GM11168 (cell line): ENCODE measurements around the gene DNAJC1.

Experiments used
- in situ Hi-C: fragments of 300-500 bp; cut with MboI; formaldehyde crosslinking; loops from one replicate; pipeline ENCODE4 v1.12.0; 2022; ENCODE audit warnings: low sequenced_read_pairs; ENCODE audit not compliant: unreplicated experiment

The DNAJC1 gene

DNA sequence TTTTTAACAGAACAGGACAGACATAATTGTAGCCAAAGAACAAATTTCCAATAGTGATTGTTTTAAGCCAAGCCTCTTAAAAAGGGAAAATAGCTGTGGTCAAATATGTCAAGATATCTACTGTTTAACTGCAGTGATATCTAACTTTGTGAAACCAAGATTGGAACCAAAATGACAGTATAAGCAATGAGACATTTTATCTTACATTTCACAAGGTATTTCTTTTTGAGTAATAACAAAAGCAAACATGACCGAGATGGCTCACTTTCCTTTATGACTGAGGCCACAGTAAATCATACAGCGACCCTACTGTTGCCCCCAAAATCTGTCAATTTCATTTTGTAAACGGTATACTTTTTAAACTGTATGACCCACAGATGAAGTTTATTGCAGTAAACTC is 253.7 kb downstream of the DNAJC1 start:
- in situ Hi-C loops = loop anchor here (25.0 kb wide), 1 partner anchor 462 kb away; no protein-coding TSS in a partner anchor

DNA sequence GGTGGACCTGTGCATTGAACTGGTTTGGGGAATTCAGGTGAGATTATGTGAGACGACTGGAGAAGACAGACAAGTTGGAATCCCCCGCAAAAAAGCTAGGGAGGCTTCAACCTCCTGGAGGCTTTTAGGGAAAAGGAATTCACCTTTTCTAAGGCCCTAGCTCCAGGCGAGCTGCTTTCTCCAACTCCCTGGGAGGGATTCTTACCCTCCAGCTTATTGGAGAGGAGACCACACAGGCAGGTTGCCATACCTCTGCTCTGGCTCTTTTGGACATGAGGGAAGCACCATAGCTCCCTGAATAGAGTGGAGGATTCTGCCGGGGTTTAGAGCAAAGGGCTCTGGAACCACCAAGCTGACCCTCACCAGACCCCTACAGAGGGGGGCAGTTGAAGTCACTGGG is 255.7 kb downstream of the DNAJC1 start:
- in situ Hi-C loops = loop anchor here (25.0 kb wide), 1 partner anchor 461 kb away; no protein-coding TSS in a partner anchor

DNA sequence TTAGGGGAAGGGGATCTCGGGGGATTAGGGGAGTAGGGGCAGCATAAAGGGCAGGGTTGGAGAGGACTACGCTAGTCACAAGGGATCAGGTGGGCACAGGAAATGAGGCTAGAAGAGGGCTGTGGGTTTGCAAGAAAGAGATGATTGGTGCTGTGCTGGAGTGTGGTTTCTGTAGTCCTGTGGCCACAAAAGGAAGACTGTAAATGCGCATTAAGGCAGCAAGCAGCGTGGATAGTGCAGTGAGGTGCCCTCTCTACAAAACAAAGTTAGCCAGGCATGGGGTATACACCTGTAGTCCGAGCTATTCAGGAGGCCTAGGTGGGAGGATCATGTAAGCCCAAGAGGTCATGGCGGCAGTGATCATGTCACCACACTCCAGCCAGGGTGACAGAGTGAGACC is 257.4 kb downstream of the DNAJC1 start:
- in situ Hi-C loops = loop anchor here (25.0 kb wide), 1 partner anchor 459 kb away; no protein-coding TSS in a partner anchor

DNA sequence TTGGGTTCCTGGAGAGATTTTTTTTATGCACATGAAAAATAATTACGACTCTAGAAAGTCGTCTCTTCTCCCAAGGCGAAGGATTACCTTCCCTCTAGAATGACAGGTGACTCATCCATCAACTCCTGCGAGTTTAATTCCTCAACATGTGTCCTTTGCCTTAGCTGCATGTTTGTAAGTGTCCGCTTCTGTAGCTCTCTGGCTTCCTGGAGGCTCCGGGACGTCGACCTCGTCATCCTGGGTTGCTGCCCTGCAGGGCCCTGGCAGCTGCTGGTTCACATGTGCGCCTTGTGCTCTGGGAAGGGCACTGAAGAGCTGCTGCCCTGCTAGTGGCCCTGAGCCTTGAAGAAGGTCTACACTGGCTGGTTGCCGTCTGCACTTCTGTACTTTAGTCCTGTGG is 259.3 kb downstream of the DNAJC1 start:
- in situ Hi-C loops = loop anchor here (25.0 kb wide), 1 partner anchor 457 kb away; no protein-coding TSS in a partner anchor

DNA sequence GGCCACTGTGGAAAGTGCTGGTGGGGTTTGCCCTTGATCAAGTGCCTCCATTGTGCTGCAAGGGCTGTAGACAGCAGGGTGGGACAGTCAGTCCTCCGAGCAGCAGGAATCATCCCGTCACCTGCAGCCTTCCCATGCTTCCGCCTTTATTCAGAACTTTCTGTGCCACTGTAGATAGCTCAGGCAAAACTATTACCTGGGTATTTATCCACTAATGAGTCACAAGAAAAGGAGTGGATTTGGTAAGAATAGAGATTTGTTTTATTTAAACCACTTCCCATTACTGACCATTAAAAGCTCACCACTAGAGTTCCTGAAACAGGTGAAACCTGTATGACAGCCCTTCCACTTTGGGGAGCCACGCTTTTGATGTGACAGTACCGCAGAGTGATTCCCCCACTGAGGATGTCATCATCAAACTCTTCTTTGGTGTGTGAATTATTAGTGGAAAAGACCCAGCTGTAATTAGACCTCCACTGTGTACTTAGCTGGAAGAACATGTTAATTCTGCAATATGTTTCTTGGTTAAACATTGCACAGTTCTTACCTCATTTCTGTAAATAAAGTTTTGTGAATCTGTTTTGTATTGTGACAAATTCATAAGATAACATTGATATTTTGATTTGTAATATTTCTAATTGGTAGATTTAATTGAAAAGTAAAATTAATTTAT is 260.7 kb downstream of the DNAJC1 start:
- in situ Hi-C loops = loop anchor here (25.0 kb wide), 1 partner anchor 456 kb away; no protein-coding TSS in a partner anchor

DNA sequence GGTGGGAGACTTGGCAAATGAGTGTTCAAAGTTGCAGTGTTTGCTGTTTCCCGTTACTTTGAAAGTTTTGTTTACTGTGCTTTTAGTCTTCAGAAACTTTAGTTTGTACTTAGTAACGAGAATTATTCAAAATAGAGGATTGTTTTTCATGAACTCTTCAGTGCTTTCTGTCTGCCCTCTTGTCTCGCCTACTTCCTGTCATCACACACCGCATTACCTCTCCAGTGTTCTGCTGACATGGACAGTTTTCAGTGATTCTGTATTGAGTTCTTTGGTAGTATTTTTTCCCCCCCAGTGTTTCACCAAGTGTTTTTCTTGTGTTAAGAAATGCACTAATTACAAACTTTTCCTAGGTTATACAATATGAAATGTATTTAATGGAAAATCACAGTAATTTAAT is 262.5 kb downstream of the DNAJC1 start:
- in situ Hi-C loops = loop anchor here (25.0 kb wide), 1 partner anchor 454 kb away; no protein-coding TSS in a partner anchor

DNA sequence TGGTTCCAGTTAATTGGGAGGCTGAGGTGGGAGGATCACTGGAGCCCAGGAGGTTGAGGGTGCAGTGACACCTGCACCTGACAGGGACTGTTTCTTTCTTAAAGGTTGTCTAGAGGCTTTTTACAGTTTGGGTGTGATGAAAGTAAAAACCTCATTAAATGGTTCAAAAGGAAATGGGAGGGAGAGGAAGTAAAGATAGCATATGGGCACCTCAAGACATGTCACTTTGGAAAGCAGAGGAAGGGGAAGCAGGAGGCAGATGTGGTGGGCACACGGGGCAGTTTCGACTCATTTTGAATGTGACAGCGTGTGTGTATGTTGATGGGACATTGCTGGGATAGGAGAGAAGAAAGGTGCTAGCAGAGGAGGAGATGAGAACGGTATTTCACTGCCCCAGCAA is 266.4 kb downstream of the DNAJC1 start:
- in situ Hi-C loops = loop anchor here (25.0 kb wide), 1 partner anchor 450 kb away; no protein-coding TSS in a partner anchor

DNA sequence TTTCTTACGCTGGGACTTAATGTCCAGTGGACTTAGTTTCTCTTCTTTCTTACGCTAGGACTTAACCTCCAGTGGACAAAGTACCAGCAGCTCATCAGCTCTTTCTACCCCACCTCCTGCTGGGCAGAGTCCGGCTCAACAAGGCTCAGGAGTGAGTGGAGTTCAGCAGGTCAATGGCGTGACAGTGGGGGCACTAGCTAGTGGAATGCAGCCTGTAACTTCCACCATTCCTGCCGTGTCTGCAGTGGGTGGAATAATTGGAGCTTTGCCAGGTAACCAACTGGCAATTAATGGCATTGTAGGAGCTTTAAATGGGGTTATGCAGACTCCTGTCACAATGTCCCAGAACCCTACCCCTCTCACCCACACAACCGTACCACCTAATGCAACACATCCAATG is 269.8 kb downstream of the DNAJC1 start:
- in situ Hi-C loops = loop anchor here (25.0 kb wide), 1 partner anchor 446 kb away; no protein-coding TSS in a partner anchor

DNA sequence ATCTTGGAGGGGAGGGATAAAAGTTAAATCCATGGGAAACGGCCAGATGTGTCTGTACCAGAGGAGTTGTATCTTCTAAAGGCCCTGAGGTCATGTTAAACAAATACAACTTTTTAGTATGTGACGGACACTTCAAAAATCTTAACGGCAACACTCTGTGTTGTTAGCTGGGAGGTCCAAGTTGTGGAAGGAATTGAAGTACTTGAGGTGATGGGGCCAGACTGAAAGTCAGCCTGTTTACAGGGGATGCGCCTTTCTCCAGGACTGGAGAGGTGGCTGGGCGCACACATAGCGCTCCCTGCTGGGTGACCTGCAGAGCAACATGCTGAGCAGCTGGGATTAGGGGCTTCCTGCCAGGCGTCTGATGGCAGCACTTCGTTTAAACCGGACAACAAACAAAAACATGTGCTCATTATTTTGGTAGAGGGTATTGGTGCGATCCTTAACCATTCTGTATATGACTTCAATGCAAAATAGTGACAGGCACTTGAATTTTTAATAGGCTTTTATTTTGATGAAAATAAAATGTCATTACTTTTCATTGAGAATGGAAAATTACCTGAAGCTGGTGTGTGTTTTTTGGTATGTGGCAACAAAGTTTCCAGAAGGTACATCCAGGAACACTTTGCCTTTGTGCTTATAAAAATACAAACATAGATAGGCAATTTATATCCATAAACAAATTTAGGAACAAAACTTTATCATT is 271.3 kb downstream of the DNAJC1 start:
- in situ Hi-C loops = loop anchor here (25.0 kb wide), 1 partner anchor 445 kb away; no protein-coding TSS in a partner anchor

DNA sequence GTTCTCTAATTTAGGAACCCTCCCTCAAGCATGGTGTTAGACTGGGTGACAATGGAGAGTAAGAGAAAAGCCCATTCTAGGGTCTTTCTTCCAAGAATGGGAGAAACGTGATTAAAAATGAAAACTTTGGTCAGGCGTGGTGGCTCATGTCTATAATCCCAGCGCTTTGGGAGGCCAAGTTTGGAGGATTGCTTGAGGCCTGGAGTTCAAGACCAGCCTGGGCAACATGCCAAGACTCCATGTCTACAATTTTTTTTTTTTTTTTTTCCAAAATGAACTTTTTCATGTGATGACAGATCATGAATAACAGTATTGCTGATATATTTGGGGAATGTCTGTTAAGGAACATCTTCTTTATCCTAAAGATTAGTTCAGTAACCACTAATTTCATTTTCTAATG is 274.9 kb downstream of the DNAJC1 start:
- in situ Hi-C loops = loop anchor here (10.0 to 25.0 kb wide), 2 partner anchors 234 to 441 kb away; no protein-coding TSS in a partner anchor

DNA sequence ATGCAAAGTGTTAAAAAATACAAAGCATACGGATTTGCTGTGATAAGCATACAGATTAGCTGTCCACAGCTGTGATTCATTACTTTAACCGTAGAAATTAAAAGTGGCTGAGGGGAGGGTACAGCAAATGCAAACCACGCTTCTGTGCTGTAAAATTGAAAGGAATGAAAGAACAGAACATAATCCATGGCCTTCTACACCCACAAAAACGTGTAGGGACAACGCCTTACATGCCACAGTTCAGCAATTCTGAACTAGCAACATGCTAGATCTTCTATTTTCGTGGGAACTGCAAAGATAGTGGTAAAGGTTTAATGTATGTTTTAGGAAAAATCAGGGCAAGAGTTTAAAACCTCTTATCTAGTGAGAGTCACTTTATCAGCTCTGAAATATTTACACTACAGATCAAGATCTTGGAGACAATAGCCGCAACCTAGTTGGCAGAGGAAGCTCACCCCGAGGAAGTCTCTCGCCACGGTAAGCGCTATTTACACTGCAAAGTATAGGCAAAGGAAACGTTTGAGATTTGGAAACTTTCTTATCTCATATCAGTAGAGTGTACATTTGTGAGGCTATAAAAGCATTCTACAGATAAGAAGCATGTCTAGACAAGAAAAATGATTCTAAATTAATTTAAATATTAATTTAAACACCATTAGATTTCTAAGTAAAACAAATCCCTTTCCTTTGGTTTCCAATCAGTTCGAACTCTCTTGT is 275.9 kb downstream of the DNAJC1 start:
- in situ Hi-C loops = loop anchor here (10.0 to 25.0 kb wide), 2 partner anchors 233 to 440 kb away; no protein-coding TSS in a partner anchor

DNA sequence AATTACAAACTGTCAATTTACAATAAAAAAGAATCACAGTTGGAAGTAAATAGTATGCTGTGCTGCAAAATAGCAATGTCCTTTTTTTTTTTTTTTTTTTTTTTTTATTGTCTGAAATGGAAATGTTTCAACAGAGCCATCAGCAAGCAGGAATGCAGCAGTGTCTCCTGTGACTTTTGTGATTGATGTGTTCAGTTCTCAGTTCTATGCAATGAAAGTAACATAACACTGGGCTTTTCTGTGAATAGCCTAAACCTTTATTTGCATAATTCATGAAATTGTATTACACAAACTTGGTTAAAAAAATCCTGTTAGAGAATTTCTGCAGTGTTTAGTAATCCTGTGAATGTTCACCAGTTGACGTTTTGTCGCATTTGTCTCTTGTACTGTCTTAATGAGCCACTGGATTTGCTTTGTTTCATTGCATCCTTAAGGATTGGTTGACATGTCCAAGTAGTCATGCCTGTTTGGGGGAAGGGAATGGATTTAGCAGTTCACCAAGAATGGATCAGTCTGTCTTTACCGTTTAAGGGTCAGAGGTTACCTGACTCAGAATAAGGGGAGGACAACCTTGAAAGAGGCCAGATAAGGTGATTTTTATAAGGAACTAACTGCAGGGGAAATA is 276.8 kb downstream of the DNAJC1 start:
- in situ Hi-C loops = loop anchor here (10.0 to 25.0 kb wide), 2 partner anchors 232 to 439 kb away; no protein-coding TSS in a partner anchor

DNA sequence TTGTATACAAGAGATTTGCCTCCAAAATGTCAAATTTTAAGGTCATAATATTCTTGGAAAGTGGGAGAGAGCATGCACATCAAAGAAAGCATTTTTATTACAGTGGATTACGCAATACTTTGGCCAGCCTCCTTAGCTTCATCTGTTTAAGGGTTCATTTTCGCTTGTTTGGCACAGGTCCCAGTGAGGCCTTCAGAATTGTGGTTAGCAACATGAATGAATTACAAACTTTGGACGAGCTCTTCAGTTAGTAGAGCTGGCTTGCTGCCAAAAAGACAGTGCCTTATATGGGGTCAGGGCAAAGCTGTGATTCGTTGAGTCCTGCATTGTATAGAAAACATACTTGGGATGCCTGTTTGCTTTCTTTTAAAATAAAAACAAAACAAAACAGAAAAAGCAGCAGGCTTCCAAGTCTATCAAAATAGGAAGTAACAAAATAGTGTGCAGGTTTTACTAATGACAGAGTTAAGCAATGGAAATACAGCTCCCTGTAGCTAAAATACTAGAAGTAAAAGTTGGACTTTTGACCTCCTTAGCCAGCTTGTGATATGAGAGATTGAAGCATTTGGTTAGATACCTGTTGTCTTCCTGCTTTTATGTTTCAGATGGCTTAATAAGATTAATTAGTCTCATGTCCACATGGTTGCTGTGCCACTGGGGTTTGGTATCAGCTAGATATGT is 278.7 kb downstream of the DNAJC1 start:
- in situ Hi-C loops = loop anchor here (10.0 to 25.0 kb wide), 2 partner anchors 230 to 438 kb away; no protein-coding TSS in a partner anchor

DNA sequence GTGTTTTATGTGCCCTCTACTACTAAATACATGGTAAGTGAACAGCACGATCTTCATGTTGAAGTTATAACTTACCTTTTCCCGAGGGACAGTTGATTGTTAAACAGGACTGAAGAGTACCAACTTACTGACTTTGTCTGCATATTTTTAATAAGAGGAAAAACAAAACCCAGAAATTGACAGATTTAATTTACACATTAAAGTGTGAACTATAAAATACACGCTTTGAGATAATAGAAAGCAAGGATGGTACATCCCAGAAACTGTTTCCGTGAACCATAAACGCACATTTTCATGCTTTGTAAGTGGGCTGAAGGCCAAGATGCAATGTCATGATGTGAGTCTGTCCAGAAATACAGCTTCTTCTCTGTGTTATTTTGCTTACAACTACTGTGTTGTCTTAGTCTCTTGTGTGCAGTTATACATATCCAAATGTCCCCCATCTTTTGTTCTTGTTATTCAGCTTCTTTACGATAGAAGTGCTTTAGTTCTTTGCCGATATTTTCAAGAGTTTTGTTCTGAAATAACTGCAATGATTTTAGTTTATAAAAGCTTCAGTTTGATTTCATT is 279.4 kb downstream of the DNAJC1 start:
- in situ Hi-C loops = loop anchor here (10.0 kb wide), 1 partner anchor 229 kb away; no protein-coding TSS in a partner anchor

DNA sequence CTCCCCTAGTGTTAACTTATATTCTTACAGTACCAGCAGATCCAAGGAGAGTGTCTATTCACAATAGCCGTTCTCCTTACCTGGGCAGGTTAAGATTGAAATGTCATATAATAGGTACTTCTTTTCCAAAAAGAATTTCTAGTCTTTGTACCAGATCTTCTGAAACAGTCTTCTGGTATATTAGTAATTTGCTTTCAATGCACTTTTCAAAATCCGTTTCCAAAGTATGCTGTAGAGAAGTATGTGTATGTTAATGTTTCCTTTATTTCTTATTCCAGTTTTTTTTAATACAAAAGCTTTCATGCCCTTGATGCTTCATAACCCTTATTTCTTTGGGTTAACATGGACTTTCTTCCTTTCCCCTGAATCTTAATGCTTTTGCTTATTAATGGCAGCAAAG is 281.3 kb downstream of the DNAJC1 start:
- in situ Hi-C loops = loop anchor here (10.0 kb wide), 1 partner anchor 227 kb away; no protein-coding TSS in a partner anchor

DNA sequence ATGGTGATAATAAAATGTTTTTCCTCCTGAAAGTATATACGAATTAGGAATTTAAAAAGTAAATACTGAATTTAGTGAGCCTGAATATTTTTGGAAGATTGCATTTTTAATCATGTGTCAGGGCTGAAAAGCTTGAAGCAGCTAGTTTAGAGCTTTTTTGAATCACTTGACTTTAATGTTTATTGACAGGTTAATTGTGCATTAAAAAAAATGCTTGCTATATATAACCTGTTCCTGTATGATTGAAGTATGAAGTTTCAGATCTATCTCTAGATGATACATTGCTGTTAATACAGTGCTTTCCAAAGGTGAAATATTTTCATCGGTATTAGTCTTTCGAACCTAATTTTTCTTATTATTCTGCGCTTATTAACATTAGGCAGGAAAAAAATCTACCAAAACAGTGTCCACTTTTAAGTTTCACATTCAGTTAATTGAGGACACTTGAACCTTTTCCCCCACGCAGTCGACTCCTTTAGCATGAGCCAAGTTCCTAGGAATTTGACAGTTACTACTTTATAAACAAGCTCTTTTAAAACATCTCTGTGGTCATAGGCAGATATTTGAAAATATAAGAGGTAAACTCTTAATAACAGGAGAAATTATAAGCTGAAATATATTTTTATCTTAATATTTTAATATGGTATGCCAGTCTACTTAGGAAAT is 282.4 kb downstream of the DNAJC1 start:
- in situ Hi-C loops = loop anchor here (10.0 kb wide), 1 partner anchor 226 kb away; no protein-coding TSS in a partner anchor

DNA sequence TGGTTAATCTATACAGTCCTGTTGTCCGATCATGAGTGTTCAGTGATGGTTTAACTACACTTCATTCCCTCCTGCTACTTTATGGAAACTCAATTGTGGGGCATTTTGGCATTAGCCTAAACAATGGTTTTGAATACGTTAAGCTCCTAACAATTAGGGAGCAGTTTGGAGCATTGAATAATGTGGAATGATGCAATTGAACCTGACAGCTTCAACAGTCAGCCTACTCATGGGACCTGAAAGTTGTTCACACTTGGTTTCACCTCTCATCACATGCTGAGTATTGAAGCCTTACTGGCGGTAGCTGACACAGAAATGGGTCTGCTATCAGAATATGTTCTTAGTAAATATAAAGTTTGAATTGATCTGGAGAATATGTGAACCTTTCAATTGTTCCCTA is 283.4 kb downstream of the DNAJC1 start:
- in situ Hi-C loops = loop anchor here (10.0 kb wide), 1 partner anchor 225 kb away; no protein-coding TSS in a partner anchor

DNA sequence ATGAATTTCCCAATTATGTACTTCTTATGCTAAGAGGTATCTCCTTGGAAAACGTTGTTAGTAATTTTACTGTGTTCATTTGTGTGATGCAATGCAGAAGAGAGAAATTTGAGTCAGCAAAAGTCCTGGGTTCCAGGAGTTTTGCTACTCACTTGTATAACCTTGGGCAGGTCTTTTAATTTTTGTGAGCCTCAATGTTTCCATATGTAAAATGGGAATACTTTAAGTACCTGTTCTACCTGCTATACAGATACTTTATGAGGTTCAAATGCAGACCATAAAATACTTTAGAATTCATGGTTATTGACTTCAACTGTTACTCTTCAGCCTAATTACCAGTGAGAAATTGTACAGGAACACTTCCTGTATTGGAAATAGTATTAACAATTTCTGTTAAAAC is 284.0 kb downstream of the DNAJC1 start:
- in situ Hi-C loops = no loop called here
